Stomach (tissue), 9 donors: Measurements from ENCODE around the gene INSIG1. TPM values are rescaled to one million over a fixed set of nuclear protein-coding genes. Genes with fewer than 3 reads are reported as not detected.

Experiments used
- DNase-seq, 2 donors: peaks; one replicate each; pipeline versions ENCODE4 v3.0.0 to v3.0.0-alpha.2; 2013 to 2019
- H3K27ac ChIP-seq, 5 donors: fragments of 200-600 bp in 4 of 5; sonication (generic) in 4 of 5; one replicate each; pipeline ENCODE4 v1.5.1; 2013 to 2019; ENCODE audit warnings: mild to moderate bottlenecking in 1 of 5, moderate library complexity in 1 of 5
- H3K27me3 ChIP-seq, 3 donors: fragments of 200-600 bp; sonication (generic); one replicate each; pipeline ENCODE4 v1.5.1; 2017 to 2019; ENCODE audit warnings: mixed run types in 1 of 3
- H3K36me3 ChIP-seq, 4 donors: fragments of 200-600 bp; sonication (generic); 1 replicate in 3 of 4; 2 replicates in 1 of 4; pipeline ENCODE4 v1.5.1; 2016 to 2019
- H3K4me1 ChIP-seq, 4 donors: fragments of 200-600 bp; sonication (generic); one replicate each; pipeline ENCODE4 v1.5.1; 2016 to 2019
- H3K4me3 ChIP-seq, 4 donors: fragments of 200-600 bp; sonication (generic) in 3 of 4; one replicate each; pipeline ENCODE4 v1.5.1; 2016 to 2019; ENCODE audit warnings: mild to moderate bottlenecking in 1 of 4
- H3K9me3 ChIP-seq, 4 donors: fragments of 200-600 bp; sonication (generic); one replicate each; pipeline ENCODE4 v1.5.1; 2016 to 2019
- CTCF ChIP-seq, 7 experiments: fragments of 450-650 bp in 4 of 7; fragments of 200-600 bp in 3 of 7; sonication (generic) in 3 of 7; IDR thresholded peaks; one replicate each; pipeline ENCODE4 v1.5.1; 2016 to 2019; ENCODE audit warnings: antibody characterized with exemption in 7 of 7, control low read depth in 2 of 7, mild to moderate bottlenecking in 1 of 7
- EP300 ChIP-seq: sonication (generic); formaldehyde crosslinking; IDR thresholded peaks from one replicate; pipeline ENCODE4 v1.6.1; 2017; ENCODE audit warnings: antibody characterized with exemption
- POLR2A ChIP-seq, 4 donors: fragments of 450-650 bp; IDR thresholded peaks; one replicate each; pipeline ENCODE4 v1.6.1; 2016; ENCODE audit warnings: antibody characterized with exemption in 4 of 4, control low read depth in 2 of 4, mild to moderate bottlenecking in 1 of 4, moderate library complexity in 1 of 4
- POLR2AphosphoS5 ChIP-seq, 3 donors: sonication (generic); formaldehyde crosslinking; IDR thresholded peaks; one replicate each; pipeline ENCODE4 v1.6.1; 2016; ENCODE audit warnings: antibody characterized with exemption in 3 of 3
- WGBS, 5 donors: extraction: QIAGEN DNeasy Blood & Tissue Kit in 3 of 5; methylation state at CpG; one replicate each; pipeline versions ENCODE4 v1.1.5 to v1.1.7; 2013 to 2018; 5-methylcytosine and 5-hydroxymethylcytosine counted together
- intact Hi-C: fragments of 100-400 bp; cut with DNase I; formaldehyde crosslinking; loops from one replicate; pipeline ENCODE4 v1.15.1; 2023; ENCODE audit warnings: low total_unique reads
- polyA plus RNA-seq, 3 donors: library from polyadenylated mRNA; stranded (reverse); fragments of 200-250 nt; gene quantifications; one replicate each; pipeline ENCODE4 v1.2.3, GENCODE V29; 2013
- total RNA-seq, 5 donors: library from RNA; depleted of rRNA; stranded (reverse); fragments of >200 nt; gene quantifications; one replicate each; pipeline versions ENCODE4 v1.1.0 to v1.2.3, GENCODE V29; 2014 to 2016
- donor health status: healthy with polysubstance abuse.
- donor health status: Bipolar disorder and iron deficiency.
- donor health status: healthy.

The INSIG1 gene
- total and polyA plus RNA-seq, 8 donors, result 9.9 to 65.2 (median 34.2) TPM

DNA sequence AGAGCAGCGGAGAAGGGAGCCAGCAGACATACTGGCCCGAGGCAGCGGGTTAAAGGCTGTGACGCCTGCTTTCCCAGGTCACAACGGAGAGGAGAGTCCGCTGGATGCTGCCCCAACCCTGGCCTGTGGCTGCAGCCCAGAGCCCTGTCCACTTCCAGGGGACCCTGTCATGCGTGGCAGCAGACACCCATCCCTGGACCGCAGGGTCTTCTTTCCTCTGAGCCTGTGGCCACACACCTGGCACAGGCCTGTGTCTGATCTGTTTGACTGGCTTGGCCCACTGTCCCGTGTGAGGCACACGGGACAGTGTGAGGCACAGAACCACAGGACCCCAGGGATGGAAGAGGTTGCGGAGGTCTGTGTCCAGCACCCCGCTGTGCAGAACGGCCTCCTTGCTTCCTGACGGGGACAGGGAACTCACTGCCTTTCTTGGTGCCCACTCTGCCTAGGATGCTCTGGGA lies 42.4 kb downstream of the INSIG1 start:
- WGBS, 5 donors, result 71 to 85% (median 78%) methylated on average over 11 to 14 of the region's 14 CpGs
- no peak for DNase-seq
- peaks cover 0 to 58% (median 14%) of the 10 kb centered on the region in 3 donors for H3K27me3 ChIP-seq
- intact Hi-C loops, result loop anchor here (5.0 kb wide), 2 partner anchors 153 to 413 kb away; no protein-coding TSS in a partner anchor
- TF ChIP-seq POLR2A (IDR thresholded peaks at IDR 0.05) (no peak), CTCF (IDR thresholded peaks at IDR 0.05) (no peak), EP300 (no peak), POLR2AphosphoS5 (IDR thresholded peaks at IDR 0.05) (no peak)
- no peak overlapping the region for H3K4me3 ChIP-seq
- no peaks in the 10 kb centered on the region for H3K9me3 ChIP-seq
- no peak overlapping the region for H3K27ac ChIP-seq
- no peaks in the 10 kb centered on the region for H3K36me3 ChIP-seq
- H3K4me1 ChIP-seq, result peaks cover 8% of the 10 kb centered on the region in 4 donors

GRCh38 chr7:155340721-155341120 lies 43.0 kb downstream of the INSIG1 start:
- intact Hi-C loops, result loop anchor here (5.0 kb wide), 2 partner anchors 153 to 413 kb away; no protein-coding TSS in a partner anchor
- Histone ChIP-seq H3K27ac (no peak overlapping the region), H3K36me3 (no peaks in the 10 kb centered on the region), H3K9me3 (no peaks in the 10 kb centered on the region), H3K27me3 (peaks cover 0 to 57% (median 14%) of the 10 kb centered on the region in 3 donors), H3K4me1 (peaks cover 10 to 13% (median 11%) of the 10 kb centered on the region in 4 donors), H3K4me3 (no peak overlapping the region)
- no peak for DNase-seq
- TF ChIP-seq EP300, result no peak
- no peak for TF ChIP-seq CTCF (IDR thresholded peaks at IDR 0.05)
- no peak for TF ChIP-seq POLR2AphosphoS5 (IDR thresholded peaks at IDR 0.05)
- TF ChIP-seq POLR2A (IDR thresholded peaks at IDR 0.05), result no peak
- WGBS, 5 donors, result 75 to 84% (median 80%) methylated on average over 9 of the region's 9 CpGs

- Histone ChIP-seq H3K27ac (no peak overlapping the region), H3K4me3 (no peak overlapping the region), H3K4me1 (peaks cover 10 to 13% (median 11%) of the 10 kb centered on the region in 4 donors), H3K36me3 (no peaks in the 10 kb centered on the region), H3K9me3 (no peaks in the 10 kb centered on the region), H3K27me3 (peaks cover 0 to 55% (median 11%) of the 10 kb centered on the region in 3 donors)
- TF ChIP-seq EP300 (no peak), CTCF (IDR thresholded peaks at IDR 0.05) (no peak), POLR2A (IDR thresholded peaks at IDR 0.05) (no peak), POLR2AphosphoS5 (IDR thresholded peaks at IDR 0.05) (no peak)
- no peak for DNase-seq
- intact Hi-C loops, result loop anchor here (5.0 kb wide), 2 partner anchors 154 to 414 kb away; no protein-coding TSS in a partner anchor
- 27 to 62% (median 49%) methylated on average over 3 to 5 of the region's 5 CpGs for WGBS, 5 donors
Measured at GRCh38 chr7:155341463-155341983, 43.8 kb downstream of the INSIG1 start.

DNA sequence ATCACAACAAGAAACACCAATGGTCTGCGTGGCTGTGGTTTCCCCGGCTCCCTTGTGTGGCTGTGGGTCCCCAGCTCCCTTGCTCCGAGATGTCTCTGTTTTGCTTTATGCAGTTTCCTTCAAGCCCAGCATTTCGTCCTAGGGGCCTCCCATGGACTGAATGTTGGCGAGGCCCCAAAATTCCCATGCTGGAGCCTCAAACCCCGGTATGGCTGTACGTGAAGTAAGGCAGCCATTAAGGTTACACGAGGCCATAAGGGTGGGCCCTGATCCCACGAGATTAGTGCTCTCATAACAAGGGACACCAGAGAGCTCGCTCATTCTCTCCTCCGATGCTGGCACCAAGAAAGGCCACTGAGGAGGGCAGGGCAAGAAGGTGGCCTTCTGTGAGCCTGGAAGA lies 44.6 kb downstream of the INSIG1 start:
- Histone ChIP-seq H3K4me1 (peaks cover 10 to 13% (median 11%) of the 10 kb centered on the region in 4 donors), H3K4me3 (no peak overlapping the region), H3K9me3 (no peaks in the 10 kb centered on the region), H3K27me3 (peaks cover 0 to 47% (median 6%) of the 10 kb centered on the region in 3 donors), H3K36me3 (no peaks in the 10 kb centered on the region), H3K27ac (no peak overlapping the region)
- DNase-seq, result no peak
- WGBS, 5 donors, result 68 to 77% (median 74%) methylated on average over 7 to 11 of the region's 11 CpGs
- intact Hi-C loops, result loop anchor here (5.0 kb wide), 2 partner anchors 155 to 415 kb away; no protein-coding TSS in a partner anchor
- TF ChIP-seq POLR2AphosphoS5 (IDR thresholded peaks at IDR 0.05) (no peak), EP300 (no peak), POLR2A (IDR thresholded peaks at IDR 0.05) (no peak), CTCF (IDR thresholded peaks at IDR 0.05) (no peak)
